ENCODE measurements around the gene NAAA. TPM values are rescaled to one million over a fixed set of nuclear protein-coding genes. Genes with fewer than 3 reads are reported as not detected.
"Not testable (repeated sequence)": the region's sequence is repeated elsewhere in the genome, so short reads cannot be mapped to it uniquely, and the experiment has no call there.

The NAAA gene
- total RNA-seq, 2 donors from 2014 or later, result 12.3 to 13.8 TPM

- intact Hi-C loops (cut with DNase I), result no loop called here
- DNase-seq (no peak), ATAC-seq (no peak)
Observed at GRCh38 chr4:75922588-75922987, 18.2 kb downstream of the NAAA start.

GRCh38 chr4:75921910-75922309 lies 18.9 kb downstream of the NAAA start:
- ATAC-seq (no peak), DNase-seq (no peak)
- intact Hi-C loops (cut with DNase I), result no loop called here

GRCh38 chr4:75920327-75920726 lies 20.5 kb downstream of the NAAA start:
- no peak for ATAC-seq
- intact Hi-C loops (cut with DNase I), result no loop called here
- DNase-seq, result no peak

GRCh38 chr4:75919920-75920319 lies 20.9 kb downstream of the NAAA start:
- peak; percentile 26 for DNase-seq
- intact Hi-C loops (cut with DNase I), result no loop called here
- peak; percentile 11 to 67 for ATAC-seq

- ATAC-seq, result peak; percentile 66 to 69
- intact Hi-C loops (cut with DNase I), result no loop called here
- DNase-seq, result no peak
Observed at GRCh38 chr4:75916091-75916661, 24.6 kb downstream of the NAAA start.

- intact Hi-C loops (cut with DNase I), result no loop called here
- ATAC-seq (no peak), DNase-seq (no peak)
Observed at GRCh38 chr4:75912968-75913367, 27.8 kb downstream of the NAAA start.

- intact Hi-C loops (cut with DNase I); DNase-seq; ATAC-seq: not testable (repeated sequence)
Observed at GRCh38 chr4:75910831-75911230, 30.0 kb downstream of the NAAA start.

GRCh38 chr4:75909405-75909804 lies 31.4 kb downstream of the NAAA start:
- DNase-seq, result no peak
- intact Hi-C loops (cut with DNase I), result no loop called here

GRCh38 chr4:75908555-75908954 lies 32.3 kb downstream of the NAAA start:
- DNase-seq (no peak), ATAC-seq (no peak)
- intact Hi-C loops (cut with DNase I), result no loop called here

More at GRCh38 chr4:75909405-75909804, 31.4 kb downstream of the NAAA start:
- ATAC-seq, result no peak

- intact Hi-C loops (cut with DNase I), result no loop called here
- no peak for DNase-seq
- no peak for ATAC-seq
Observed at GRCh38 chr4:75907966-75908365, 32.8 kb downstream of the NAAA start.

GRCh38 chr4:75904076-75904475 lies 36.7 kb downstream of the NAAA start:
- ATAC-seq (no peak), DNase-seq (no peak)
- intact Hi-C loops (cut with DNase I), result no loop called here

- intact Hi-C loops (cut with DNase I), result no loop called here
- DNase-seq (no peak), ATAC-seq (no peak)
Observed at GRCh38 chr4:75902352-75902751, 38.5 kb downstream of the NAAA start, which contains the start of gene PPEF2. Gene PPEF2, minus strand, starts transcription at chr4:75902452. Its CDS starts 6,127 bp downstream, at chr4:75896325.

- intact Hi-C loops (cut with DNase I), result no loop called here
- DNase-seq (no peak), ATAC-seq (no peak)
Observed at GRCh38 chr4:75898536-75898935, 42.3 kb downstream of the NAAA start.

GRCh38 chr4:75895744-75896314 lies 45.0 kb downstream of the NAAA start:
- intact Hi-C loops (cut with DNase I), result no loop called here
- ATAC-seq (peak in 1 of 2 donors; percentile 45), DNase-seq (no peak)

GRCh38 chr4:75892508-75892907 lies 48.3 kb downstream of the NAAA start:
- no peak for ATAC-seq
- intact Hi-C loops (cut with DNase I), result no loop called here
- DNase-seq, result no peak

GRCh38 chr4:75891611-75892010 lies 49.2 kb downstream of the NAAA start:
- intact Hi-C loops (cut with DNase I), result no loop called here
- DNase-seq (no peak), ATAC-seq (no peak)

GRCh38 chr4:75889537-75890199 lies 51.1 kb downstream of the NAAA start:
- no peak for ATAC-seq
- no peak for DNase-seq
- intact Hi-C loops (cut with DNase I), result no loop called here

- intact Hi-C loops (cut with DNase I), result no loop called here
- ATAC-seq, result no peak
- DNase-seq, result no peak
Observed at GRCh38 chr4:75886104-75886503, 54.7 kb downstream of the NAAA start.

- intact Hi-C loops (cut with DNase I), result no loop called here
- no peak for ATAC-seq
- no peak for DNase-seq
Observed at GRCh38 chr4:75881476-75881875, 59.3 kb downstream of the NAAA start.

GRCh38 chr4:75880278-75880677 lies 60.5 kb downstream of the NAAA start:
- DNase-seq (no peak), ATAC-seq (no peak)
- intact Hi-C loops (cut with DNase I), result no loop called here

GRCh38 chr4:75878246-75878756 lies 62.5 kb downstream of the NAAA start:
- no peak for DNase-seq
- intact Hi-C loops (cut with DNase I), result no loop called here
- ATAC-seq, result no peak

All from left cardiac atrium (tissue), 4 donors.